ACC112 (cell line): ENCODE measurements around the gene IRX3.
A peak's percentile ranks its signal among the peaks of the same experiment; 100 is the strongest.

Experiments used
- H2AFZ ChIP-seq: fragments of 200-600 bp; sonication (generic); one replicate; pipeline ENCODE4 v1.6.0; 2017; ENCODE audit warnings: antibody characterized with exemption, low read length; ENCODE audit not compliant: unreplicated experiment
- H3K27ac ChIP-seq: fragments of 200-600 bp; sonication (generic); 2 replicates; pipeline ENCODE4 v1.5.1; 2014; ENCODE audit warnings: low read depth, mild to moderate bottlenecking, antibody characterized with exemption, low read length, moderate library complexity
- H3K27me3 ChIP-seq: fragments of 200-600 bp; sonication (generic); 2 replicates; pipeline ENCODE4 v1.6.1; 2014; ENCODE audit warnings: mild to moderate bottlenecking, antibody characterized with exemption, low read length, moderate library complexity, mixed read lengths; ENCODE audit not compliant: insufficient read depth
- H3K36me3 ChIP-seq: fragments of 200-600 bp; sonication (generic); 2 replicates; pipeline ENCODE4 v1.6.1; 2016; ENCODE audit warnings: mild to moderate bottlenecking, antibody characterized with exemption, low read length, moderate library complexity, mixed read lengths; ENCODE audit not compliant: insufficient read depth
- H3K4me1 ChIP-seq: fragments of 200-600 bp; sonication (generic); one replicate; pipeline ENCODE4 v1.6.1; 2016; ENCODE audit warnings: low read length, mixed read lengths; ENCODE audit not compliant: insufficient read depth, unreplicated experiment, control insufficient read depth
- H3K4me3 ChIP-seq: fragments of 200-600 bp; sonication (generic); 2 replicates; pipeline ENCODE4 v1.5.1; 2014; ENCODE audit warnings: mild to moderate bottlenecking, low read depth, low read length
- H3K79me2 ChIP-seq: fragments of 200-600 bp; sonication (generic); one replicate; pipeline ENCODE4 v1.6.0; 2016; ENCODE audit warnings: low read length; ENCODE audit not compliant: control insufficient read depth, unreplicated experiment, insufficient read depth

The IRX3 gene

GRCh38 chr16:54286366-54287130, at the start of gene IRX3:
TSS of gene IRX3 (minus strand) at chr16:54286787. CDS start at chr16:54286050, 737 bp downstream.
- Histone ChIP-seq H2AFZ (peak within 1 kb of the TSS; percentile 72), H3K79me2 (peaks cover 14% of the 10 kb centered on the region), H3K4me3 (peak within 1 kb of the TSS; percentile 87), H3K27me3 (no peaks in the 10 kb centered on the region), H3K4me1 (peaks cover 4% of the 10 kb centered on the region), H3K36me3 (0 out of 2 replicates have a peak, but pooled peaks cover 5% of the 10 kb centered on the region), H3K27ac (peak within 1 kb of the TSS; percentile 94)

- H3K79me2 ChIP-seq: no peaks in the 10 kb centered on the region
- no peak overlapping the region for H2AFZ ChIP-seq
- H3K36me3 ChIP-seq: no peaks in the 10 kb centered on the region
- H3K27me3 ChIP-seq: no peaks in the 10 kb centered on the region
- H3K4me3 ChIP-seq: no peak overlapping the region
- H3K4me1 ChIP-seq: no peaks in the 10 kb centered on the region
- H3K27ac ChIP-seq: no peak overlapping the region
Observed at GRCh38 chr16:54335230-54335629, 48.6 kb upstream of the IRX3 start.

- Histone ChIP-seq H3K36me3 (no peaks in the 10 kb centered on the region), H3K79me2 (no peaks in the 10 kb centered on the region), H3K4me1 (no peaks in the 10 kb centered on the region), H2AFZ (no peak overlapping the region), H3K4me3 (no peak overlapping the region), H3K27me3 (no peaks in the 10 kb centered on the region), H3K27ac (no peak overlapping the region)
Observed at GRCh38 chr16:54334208-54334607, 47.6 kb upstream of the IRX3 start.

- H3K4me1 ChIP-seq: no peaks in the 10 kb centered on the region
- no peak overlapping the region for H2AFZ ChIP-seq
- H3K4me3 ChIP-seq: no peak overlapping the region
- no peaks in the 10 kb centered on the region for H3K36me3 ChIP-seq
- H3K27me3 ChIP-seq: no peaks in the 10 kb centered on the region
- no peaks in the 10 kb centered on the region for H3K79me2 ChIP-seq
- H3K27ac ChIP-seq: no peak overlapping the region
Observed at GRCh38 chr16:54331241-54332002, 44.8 kb upstream of the IRX3 start.

- Histone ChIP-seq H3K4me1 (no peaks in the 10 kb centered on the region), H3K27me3 (no peaks in the 10 kb centered on the region), H3K27ac (no peak overlapping the region), H2AFZ (no peak overlapping the region), H3K36me3 (no peaks in the 10 kb centered on the region), H3K4me3 (no peak overlapping the region), H3K79me2 (no peaks in the 10 kb centered on the region)
Observed at GRCh38 chr16:54327609-54328008, 41.0 kb upstream of the IRX3 start.

GRCh38 chr16:54326266-54326662, 39.7 kb upstream of the IRX3 start:
- no peak overlapping the region for H3K4me3 ChIP-seq
- H3K36me3 ChIP-seq: no peaks in the 10 kb centered on the region
- H3K27ac ChIP-seq: no peak overlapping the region
- no peak overlapping the region for H2AFZ ChIP-seq
- H3K27me3 ChIP-seq: no peaks in the 10 kb centered on the region
- no peaks in the 10 kb centered on the region for H3K79me2 ChIP-seq
- H3K4me1 ChIP-seq: no peaks in the 10 kb centered on the region

GRCh38 chr16:54325616-54326265, 39.2 kb upstream of the IRX3 start:
- Histone ChIP-seq H3K27me3 (no peaks in the 10 kb centered on the region), H3K27ac (no peak overlapping the region), H2AFZ (no peak overlapping the region), H3K36me3 (no peaks in the 10 kb centered on the region), H3K79me2 (no peaks in the 10 kb centered on the region), H3K4me1 (no peaks in the 10 kb centered on the region), H3K4me3 (no peak overlapping the region)

- Histone ChIP-seq H3K36me3 (no peaks in the 10 kb centered on the region), H3K79me2 (no peaks in the 10 kb centered on the region), H3K27ac (no peak overlapping the region)
Observed at GRCh38 chr16:54324716-54325115, 38.1 kb upstream of the IRX3 start.

GRCh38 chr16:54320697-54321340, 34.2 kb upstream of the IRX3 start:
- Histone ChIP-seq H2AFZ (no peak overlapping the region), H3K27me3 (no peaks in the 10 kb centered on the region), H3K4me3 (no peak overlapping the region), H3K4me1 (no peaks in the 10 kb centered on the region), H3K79me2 (no peaks in the 10 kb centered on the region), H3K36me3 (no peaks in the 10 kb centered on the region), H3K27ac (no peak overlapping the region)

More at GRCh38 chr16:54324716-54325115, 38.1 kb upstream of the IRX3 start:
- Histone ChIP-seq H3K4me3 (no peak overlapping the region), H3K27me3 (no peaks in the 10 kb centered on the region), H2AFZ (no peak overlapping the region), H3K4me1 (no peaks in the 10 kb centered on the region)

- Histone ChIP-seq H3K27ac (no peak overlapping the region), H3K36me3 (no peaks in the 10 kb centered on the region), H3K27me3 (no peaks in the 10 kb centered on the region), H3K4me3 (no peak overlapping the region), H2AFZ (no peak overlapping the region), H3K4me1 (no peaks in the 10 kb centered on the region), H3K79me2 (no peaks in the 10 kb centered on the region)
Observed at GRCh38 chr16:54318941-54319340, 32.4 kb upstream of the IRX3 start.
